RWPE2 (cell line): ENCODE measurements around the gene CCR5.
"Not testable (repeated sequence)": the region's sequence is repeated elsewhere in the genome, so short reads cannot be mapped to it uniquely, and the experiment has no call there.

ENCODE experiments used
- ATAC-seq: fragments of 200-7000 bp; cut with Tn5 transposase; 3 replicates; pipeline ENCODE4 v1.9.1; 2021; ENCODE audit warnings: low read depth
- DNase-seq: peaks from one replicate; pipeline ENCODE4 v3.0.0-alpha.2; 2020; ENCODE audit warnings: low spot score
- H3K27ac ChIP-seq: fragments of 450-650 bp; 2 replicates; pipeline ENCODE4 v1.5.1; 2017; ENCODE audit warnings: mild to moderate bottlenecking; ENCODE audit not compliant: poor library complexity, severe bottlenecking
- H3K27me3 ChIP-seq: fragments of 250-450 bp; sonication (Bioruptor Pico); 2 replicates; pipeline ENCODE4 v1.5.1; 2021; ENCODE audit warnings: mild to moderate bottlenecking, moderate library complexity; ENCODE audit not compliant: insufficient read depth, poor library complexity, severe bottlenecking
- H3K36me3 ChIP-seq: fragments of 250-450 bp; sonication (Bioruptor Pico); 2 replicates; pipeline ENCODE4 v1.5.1; 2020; ENCODE audit warnings: low read depth, mild to moderate bottlenecking, moderate library complexity
- H3K4me1 ChIP-seq: fragments of 250-450 bp; sonication (Bioruptor Pico); 2 replicates; pipeline ENCODE4 v1.5.1; 2021; ENCODE audit warnings: mild to moderate bottlenecking, moderate library complexity; ENCODE audit not compliant: insufficient read depth, poor library complexity, severe bottlenecking
- H3K4me3 ChIP-seq: fragments of 250-450 bp; sonication (Bioruptor Pico); 2 replicates; pipeline ENCODE4 v1.5.1; 2021; ENCODE audit warnings: mild to moderate bottlenecking, moderate library complexity; ENCODE audit not compliant: severe bottlenecking
- H3K9me3 ChIP-seq: fragments of 250-450 bp; sonication (Bioruptor Pico); 2 replicates; pipeline ENCODE4 v1.5.1; 2021; ENCODE audit warnings: mild to moderate bottlenecking, moderate library complexity; ENCODE audit not compliant: severe bottlenecking
- TF ChIP-seq, protein P1 (sequence below): fragments of 450-650 bp; IDR thresholded peaks from one replicate; pipeline ENCODE4 v1.5.1; 2017; ENCODE audit warnings: mild to moderate bottlenecking, moderate library complexity; ENCODE audit not compliant: poor library complexity, severe bottlenecking

The CCR5 gene

DNA sequence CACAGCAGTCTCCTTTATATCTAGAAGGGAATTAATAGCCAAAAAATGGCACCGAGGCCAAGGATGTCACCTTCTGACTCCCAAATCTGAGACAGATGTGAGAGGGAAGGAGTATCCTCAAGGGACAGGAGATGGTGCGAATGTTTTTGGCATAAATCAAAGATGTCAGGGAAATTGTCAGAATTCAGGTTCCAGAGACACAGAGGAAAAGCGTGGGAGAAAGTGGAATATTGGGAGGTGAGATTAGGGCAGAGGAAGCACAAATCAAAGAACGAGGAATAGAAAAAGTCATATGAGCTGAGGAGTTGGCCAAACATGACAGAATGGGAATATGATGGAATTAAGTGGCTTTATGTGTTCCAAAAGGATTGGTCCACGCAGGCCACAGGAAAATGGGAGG lies 30.1 kb downstream of the CCR5 start:
- Histone ChIP-seq H3K36me3 (no peaks in the 10 kb centered on the region), H3K27me3 (no peaks in the 10 kb centered on the region), H3K4me3 (no peak overlapping the region), H3K27ac (no peak overlapping the region), H3K4me1 (no peaks in the 10 kb centered on the region), H3K9me3 (no peaks in the 10 kb centered on the region)
- ATAC-seq: no peak
- no peak for DNase-seq
- TF ChIP-seq, protein P1, sequence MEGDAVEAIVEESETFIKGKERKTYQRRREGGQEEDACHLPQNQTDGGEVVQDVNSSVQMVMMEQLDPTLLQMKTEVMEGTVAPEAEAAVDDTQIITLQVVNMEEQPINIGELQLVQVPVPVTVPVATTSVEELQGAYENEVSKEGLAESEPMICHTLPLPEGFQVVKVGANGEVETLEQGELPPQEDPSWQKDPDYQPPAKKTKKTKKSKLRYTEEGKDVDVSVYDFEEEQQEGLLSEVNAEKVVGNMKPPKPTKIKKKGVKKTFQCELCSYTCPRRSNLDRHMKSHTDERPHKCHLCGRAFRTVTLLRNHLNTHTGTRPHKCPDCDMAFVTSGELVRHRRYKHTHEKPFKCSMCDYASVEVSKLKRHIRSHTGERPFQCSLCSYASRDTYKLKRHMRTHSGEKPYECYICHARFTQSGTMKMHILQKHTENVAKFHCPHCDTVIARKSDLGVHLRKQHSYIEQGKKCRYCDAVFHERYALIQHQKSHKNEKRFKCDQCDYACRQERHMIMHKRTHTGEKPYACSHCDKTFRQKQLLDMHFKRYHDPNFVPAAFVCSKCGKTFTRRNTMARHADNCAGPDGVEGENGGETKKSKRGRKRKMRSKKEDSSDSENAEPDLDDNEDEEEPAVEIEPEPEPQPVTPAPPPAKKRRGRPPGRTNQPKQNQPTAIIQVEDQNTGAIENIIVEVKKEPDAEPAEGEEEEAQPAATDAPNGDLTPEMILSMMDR: no peak

DNA sequence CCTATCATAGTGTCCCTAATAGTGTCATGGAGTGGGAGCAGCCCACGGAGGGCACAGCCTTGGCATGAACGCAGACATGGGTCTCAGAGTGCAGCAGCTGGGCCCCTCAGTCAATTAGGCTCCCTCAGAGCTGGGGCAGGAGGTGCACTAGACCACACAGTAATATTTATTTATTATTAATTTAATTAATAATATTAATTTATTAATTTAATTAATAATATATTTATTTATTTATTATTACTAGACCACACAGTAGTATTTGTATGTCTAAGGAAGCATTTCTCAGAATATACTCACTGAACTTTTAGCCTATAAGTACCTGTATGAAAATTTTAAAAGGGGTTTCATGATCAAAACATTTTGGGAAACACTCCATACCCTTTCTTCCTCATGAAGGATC lies 30.8 kb downstream of the CCR5 start:
- Histone ChIP-seq H3K4me3 (no peak overlapping the region), H3K9me3 (no peaks in the 10 kb centered on the region), H3K27ac (no peak overlapping the region), H3K36me3 (no peaks in the 10 kb centered on the region), H3K4me1 (no peaks in the 10 kb centered on the region), H3K27me3 (no peaks in the 10 kb centered on the region)
- ATAC-seq: no peak
- no peak for DNase-seq
- TF ChIP-seq, protein P1: no peak

DNA sequence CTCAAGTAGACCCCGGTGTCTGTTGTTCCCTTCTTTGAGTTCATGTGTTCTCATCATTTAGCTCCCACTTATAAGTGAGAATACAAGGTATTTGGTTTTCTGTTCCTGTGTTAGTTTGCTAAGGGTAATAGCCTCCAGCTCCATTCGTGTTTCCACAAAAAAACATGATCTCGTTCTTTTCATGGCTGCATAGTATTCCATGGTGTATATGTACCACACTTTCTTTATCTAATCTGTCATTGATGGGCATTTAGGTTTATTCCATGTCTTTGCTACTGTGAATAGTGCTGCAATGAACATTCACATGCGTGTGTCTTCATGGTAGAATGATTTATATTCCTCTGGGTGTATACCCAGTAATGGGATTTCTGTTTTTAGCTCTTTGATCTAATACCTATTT lies 32.2 kb downstream of the CCR5 start:
- DNase-seq, H3K27me3 ChIP-seq, H3K4me3 ChIP-seq, H3K27ac ChIP-seq, H3K9me3 ChIP-seq, ATAC-seq, H3K36me3 ChIP-seq: not testable (repeated sequence)
- peaks cover 10% of the 10 kb centered on the region for H3K4me1 ChIP-seq

DNA sequence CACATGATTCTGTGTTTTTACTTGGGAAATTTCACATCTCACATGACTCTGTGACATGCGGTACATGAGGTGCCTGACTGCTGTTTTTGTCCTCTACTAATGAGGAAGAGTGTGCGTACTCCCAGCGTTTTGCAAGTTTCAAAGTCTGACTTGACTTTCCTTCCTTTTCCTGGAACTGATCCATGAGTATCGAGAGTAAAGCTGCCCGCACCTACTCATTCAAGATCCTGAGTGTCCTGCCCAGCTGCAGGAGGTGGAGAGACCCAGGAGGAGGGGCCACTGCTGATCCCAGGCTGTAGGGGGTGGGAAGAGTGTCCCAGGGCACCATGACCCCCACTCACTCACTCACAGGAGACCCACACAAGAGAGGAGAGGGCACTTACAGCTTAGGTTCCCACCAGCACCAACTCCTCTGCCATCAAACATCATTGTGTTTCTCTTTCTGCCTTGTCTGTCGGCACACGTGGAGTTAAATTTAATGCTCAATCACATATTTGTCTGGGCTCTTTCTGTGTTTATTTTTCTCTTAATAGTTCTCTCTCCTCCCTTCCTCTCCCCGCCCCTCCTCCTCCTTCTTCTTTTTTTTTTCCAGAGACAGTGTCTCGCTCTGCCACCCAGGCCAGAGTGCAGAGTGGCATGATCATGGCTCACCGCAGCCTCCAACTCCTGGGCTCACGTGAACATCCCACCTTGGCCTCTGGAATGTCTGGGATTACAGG lies 34.7 kb downstream of the CCR5 start:
- no peak for DNase-seq
- no peak; the same call in 2 of the 3 replicates for ATAC-seq
- H3K4me3 ChIP-seq: no peak overlapping the region
- H3K36me3 ChIP-seq: no peaks in the 10 kb centered on the region
- H3K27me3 ChIP-seq: no peaks in the 10 kb centered on the region
- TF ChIP-seq, protein P1: no peak
- H3K4me1 ChIP-seq: peaks cover 10% of the 10 kb centered on the region
- H3K9me3 ChIP-seq: no peaks in the 10 kb centered on the region
- H3K27ac ChIP-seq: no peak overlapping the region

- ATAC-seq (no peak), DNase-seq (no peak)
- Histone ChIP-seq H3K36me3 (no peaks in the 10 kb centered on the region), H3K4me1 (peaks cover 10% of the 10 kb centered on the region), H3K4me3 (no peak overlapping the region), H3K9me3 (no peaks in the 10 kb centered on the region), H3K27ac (no peak overlapping the region), H3K27me3 (no peaks in the 10 kb centered on the region)
- TF ChIP-seq, protein P1: no peak
Measured at GRCh38 chr3:46406443-46406787, 35.7 kb downstream of the CCR5 start.
